DOHH2 (cell line): ENCODE measurements around the gene FOXC2.

ENCODE experiments used
- H3F3A ChIP-seq: fragments of 200-600 bp; sonication (generic), shearing (Covaris generic); 2 replicates; pipeline ENCODE4 v1.6.0; 2016; ENCODE audit warnings: antibody characterized with exemption, mild to moderate bottlenecking; ENCODE audit not compliant: control insufficient read depth, insufficient read depth
- H3K27ac ChIP-seq: fragments of 200-600 bp; sonication (generic); 2 replicates; pipeline ENCODE4 v1.5.1; 2014; ENCODE audit warnings: low read depth, mild to moderate bottlenecking, low read length, moderate library complexity
- H3K27me3 ChIP-seq: fragments of 200-600 bp; sonication (generic); 2 replicates; pipeline ENCODE4 v1.6.1; 2014; ENCODE audit warnings: mild to moderate bottlenecking, low read length, mixed read lengths; ENCODE audit not compliant: control insufficient read depth
- H3K36me3 ChIP-seq: fragments of 200-600 bp; sonication (generic); 2 replicates; pipeline ENCODE4 v1.6.1; 2014; ENCODE audit warnings: mild to moderate bottlenecking, low read length, moderate library complexity, mixed read lengths; ENCODE audit not compliant: control insufficient read depth
- H3K4me1 ChIP-seq: fragments of 200-600 bp; sonication (generic); 2 replicates; pipeline ENCODE4 v1.6.1; 2014; ENCODE audit warnings: mild to moderate bottlenecking, low read length, mixed read lengths; ENCODE audit not compliant: control insufficient read depth
- H3K4me2 ChIP-seq: fragments of 200-600 bp; sonication (generic); 2 replicates; pipeline ENCODE4 v1.6.0; 2014; ENCODE audit warnings: mild to moderate bottlenecking, low read length, moderate library complexity
- H3K4me3 ChIP-seq: fragments of 200-600 bp; sonication (generic); 2 replicates; pipeline ENCODE4 v1.5.1; 2014; ENCODE audit warnings: mild to moderate bottlenecking, low read length, mixed read lengths
- H3K79me2 ChIP-seq: fragments of 200-600 bp; sonication (generic); 2 replicates; pipeline ENCODE4 v1.6.1; 2014; ENCODE audit warnings: mild to moderate bottlenecking, low read length, mixed read lengths; ENCODE audit not compliant: control insufficient read depth
- H3K9me2 ChIP-seq: fragments of 200-600 bp; sonication (generic); replicated peaks from 2 replicates; pipeline ENCODE4 v1.6.1; 2014; ENCODE audit warnings: mild to moderate bottlenecking, low read length, mixed read lengths; ENCODE audit not compliant: control insufficient read depth
- H3K9me3 ChIP-seq: fragments of 200-600 bp; sonication (generic); 2 replicates; pipeline ENCODE4 v1.6.1; 2014; ENCODE audit warnings: antibody characterized with exemption, low read length, mixed read lengths; ENCODE audit not compliant: control insufficient read depth, insufficient read depth
- H4K20me1 ChIP-seq: fragments of 200-600 bp; sonication (generic); 2 replicates; pipeline ENCODE4 v1.6.0; 2014; ENCODE audit warnings: low read depth, mild to moderate bottlenecking, antibody characterized with exemption, low read length, moderate library complexity; ENCODE audit not compliant: control insufficient read depth, insufficient read depth
- EZH2phosphoT487 ChIP-seq: fragments of 200-600 bp; sonication (generic); IDR thresholded peaks from 2 replicates; pipeline ENCODE4 v1.6.1; 2017; ENCODE audit warnings: borderline replicate concordance, mild to moderate bottlenecking, antibody characterized with exemption, low read length, moderate library complexity, mixed read lengths
- TF ChIP-seq, protein P1 (sequence below): fragments of 200-600 bp; sonication (generic); IDR thresholded peaks from one replicate; pipeline ENCODE4 v1.5.1; 2014; ENCODE audit warnings: antibody characterized with exemption, mild to moderate bottlenecking, low read depth, low read length; ENCODE audit not compliant: poor library complexity, severe bottlenecking

FOXC2 gene

DNA sequence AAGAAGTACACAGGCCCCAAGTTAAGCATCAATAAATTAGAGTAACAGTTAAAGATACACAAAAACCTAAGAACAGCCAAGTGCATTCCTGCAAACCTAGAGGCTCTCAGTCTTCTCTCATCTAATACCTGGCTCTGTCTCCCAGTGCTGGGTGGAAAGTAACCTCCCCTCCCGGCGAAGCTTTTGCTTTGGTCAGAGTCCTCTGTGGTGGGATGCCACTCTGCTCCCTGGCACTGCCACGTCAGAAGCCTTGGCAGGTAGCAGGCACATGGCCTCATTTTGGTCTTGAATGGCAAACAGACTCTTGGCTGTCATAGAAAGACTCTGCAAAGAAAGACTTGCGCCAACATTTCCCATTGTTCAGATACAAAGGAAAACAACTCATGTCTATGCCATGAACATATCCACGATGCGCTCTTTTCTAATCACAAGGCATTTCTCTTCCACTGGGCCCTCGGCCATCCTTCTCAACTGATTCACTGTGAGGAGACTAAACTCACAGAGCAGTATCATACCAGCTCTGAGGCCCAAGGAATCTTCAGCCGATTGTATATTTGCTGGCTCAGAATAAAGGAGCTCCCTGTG lies 32.8 kb upstream of the FOXC2 start:
- Histone ChIP-seq H3K4me1 (no peaks in the 10 kb centered on the region), H3K9me3 (no peaks in the 10 kb centered on the region), H3K9me2 (no peaks in the 10 kb centered on the region), H3F3A (no peaks in the 10 kb centered on the region), H3K79me2 (no peaks in the 10 kb centered on the region), H3K4me3 (no peak overlapping the region), H4K20me1 (no peaks in the 10 kb centered on the region), H3K36me3 (peaks cover 11% of the 10 kb centered on the region; the same call in 1 of the 2 replicates), H3K27me3 (no peaks in the 10 kb centered on the region), H3K27ac (no peak overlapping the region), H3K4me2 (no peak overlapping the region)
- TF ChIP-seq EZH2phosphoT487 = no peak
- TF ChIP-seq, protein P1, sequence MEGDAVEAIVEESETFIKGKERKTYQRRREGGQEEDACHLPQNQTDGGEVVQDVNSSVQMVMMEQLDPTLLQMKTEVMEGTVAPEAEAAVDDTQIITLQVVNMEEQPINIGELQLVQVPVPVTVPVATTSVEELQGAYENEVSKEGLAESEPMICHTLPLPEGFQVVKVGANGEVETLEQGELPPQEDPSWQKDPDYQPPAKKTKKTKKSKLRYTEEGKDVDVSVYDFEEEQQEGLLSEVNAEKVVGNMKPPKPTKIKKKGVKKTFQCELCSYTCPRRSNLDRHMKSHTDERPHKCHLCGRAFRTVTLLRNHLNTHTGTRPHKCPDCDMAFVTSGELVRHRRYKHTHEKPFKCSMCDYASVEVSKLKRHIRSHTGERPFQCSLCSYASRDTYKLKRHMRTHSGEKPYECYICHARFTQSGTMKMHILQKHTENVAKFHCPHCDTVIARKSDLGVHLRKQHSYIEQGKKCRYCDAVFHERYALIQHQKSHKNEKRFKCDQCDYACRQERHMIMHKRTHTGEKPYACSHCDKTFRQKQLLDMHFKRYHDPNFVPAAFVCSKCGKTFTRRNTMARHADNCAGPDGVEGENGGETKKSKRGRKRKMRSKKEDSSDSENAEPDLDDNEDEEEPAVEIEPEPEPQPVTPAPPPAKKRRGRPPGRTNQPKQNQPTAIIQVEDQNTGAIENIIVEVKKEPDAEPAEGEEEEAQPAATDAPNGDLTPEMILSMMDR = no peak

DNA sequence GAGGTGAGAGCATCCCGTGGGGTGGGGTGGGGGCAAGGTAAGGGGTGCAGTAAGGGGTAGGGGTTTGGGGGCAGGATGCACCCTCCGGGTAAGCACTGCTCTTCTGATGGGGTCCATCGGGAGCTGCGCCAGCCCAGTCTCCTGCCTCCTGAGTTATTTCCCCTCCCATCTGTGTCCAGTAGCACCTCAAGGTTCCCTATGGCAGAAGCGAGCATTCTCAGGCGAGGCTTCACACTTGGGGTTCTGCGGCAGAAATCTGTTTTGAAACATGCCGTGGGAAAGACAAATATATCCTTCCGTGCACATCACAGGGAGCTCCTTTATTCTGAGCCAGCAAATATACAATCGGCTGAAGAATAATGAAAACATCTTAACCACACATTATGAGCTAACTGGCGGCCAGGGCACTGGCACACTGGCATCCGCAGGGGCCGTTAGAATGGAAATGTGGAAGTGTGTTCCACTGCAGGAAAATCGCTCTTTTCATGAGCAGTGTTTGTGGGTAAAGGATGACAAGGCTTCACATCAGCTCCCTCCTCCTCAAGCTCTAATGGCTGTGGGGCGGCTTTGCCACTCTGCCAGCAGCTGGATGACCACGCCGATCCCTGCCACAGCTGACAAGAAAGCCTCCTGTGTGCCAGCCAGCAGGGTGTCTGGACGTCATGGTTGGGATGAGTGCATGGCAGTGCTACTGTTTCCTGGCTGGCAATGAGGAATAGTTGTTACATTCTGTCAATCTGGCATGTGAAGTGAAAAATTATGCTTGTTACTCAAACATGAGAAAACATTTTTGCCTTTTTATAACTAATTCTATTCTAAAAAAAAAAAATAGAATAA lies 31.6 kb upstream of the FOXC2 start:
- no peaks in the 10 kb centered on the region for H3K27me3 ChIP-seq
- H3K4me1 ChIP-seq = no peaks in the 10 kb centered on the region
- no peaks in the 10 kb centered on the region for H3K79me2 ChIP-seq
- no peaks in the 10 kb centered on the region for H3K9me2 ChIP-seq
- H3F3A ChIP-seq = no peaks in the 10 kb centered on the region
- TF ChIP-seq, protein P1 = no peak
- no peak for TF ChIP-seq EZH2phosphoT487
- H3K4me2 ChIP-seq = no peak overlapping the region
- H3K36me3 ChIP-seq = peaks cover 22% of the 10 kb centered on the region
- H3K4me3 ChIP-seq = no peak overlapping the region
- no peaks in the 10 kb centered on the region for H4K20me1 ChIP-seq
- no peak overlapping the region for H3K27ac ChIP-seq
- H3K9me3 ChIP-seq = no peaks in the 10 kb centered on the region

DNA sequence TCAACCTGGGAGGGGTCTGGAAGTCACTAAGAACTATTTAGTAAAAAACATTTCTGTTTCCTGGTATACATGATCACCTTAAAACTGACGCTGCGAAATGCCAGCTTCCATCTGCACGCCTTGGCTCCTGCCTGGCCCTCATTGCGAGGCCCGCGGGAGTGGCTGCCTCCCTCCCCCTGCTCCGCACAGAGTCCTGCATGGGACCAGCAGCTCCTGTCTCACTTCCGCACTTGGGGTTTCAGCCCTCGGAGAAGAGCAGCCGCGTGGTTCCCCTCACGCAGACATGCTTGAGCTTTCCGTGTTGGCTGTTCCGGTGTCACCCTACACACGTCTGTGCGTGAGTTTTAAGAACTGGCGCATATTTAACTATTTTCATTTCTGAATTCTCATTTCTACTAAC lies 30.0 kb upstream of the FOXC2 start:
- Histone ChIP-seq H3K9me2 (no peaks in the 10 kb centered on the region), H3K4me1 (no peaks in the 10 kb centered on the region), H3F3A (no peaks in the 10 kb centered on the region)

More for the DNA sequence above, 30.0 kb upstream of the FOXC2 start:
- no peaks in the 10 kb centered on the region for H3K79me2 ChIP-seq
- peaks cover 33% of the 10 kb centered on the region for H3K36me3 ChIP-seq
- TF ChIP-seq, protein P1 = no peak
- TF ChIP-seq EZH2phosphoT487 = no peak
- H4K20me1 ChIP-seq = no peaks in the 10 kb centered on the region
- H3K9me3 ChIP-seq = no peaks in the 10 kb centered on the region
- H3K4me2 ChIP-seq = no peak overlapping the region
- H3K27ac ChIP-seq = no peak overlapping the region
- H3K27me3 ChIP-seq = no peaks in the 10 kb centered on the region
- H3K4me3 ChIP-seq = no peak overlapping the region
